H1 (cell line): Measurements from ENCODE around the gene RBM5.

Source experiments
- CTCF ChIP-seq, 3 experiments: IDR thresholded peaks; 1 replicate in 2 of 3; 2 replicates in 1 of 3; pipeline versions ENCODE4 v1.5.1 to v1.6.1; 2011; ENCODE audit warnings: low read length in 3 of 3, mild to moderate bottlenecking in 3 of 3, inconsistent platforms in 2 of 3, low read depth in 1 of 3, moderate library complexity in 1 of 3; ENCODE audit not compliant: insufficient read depth in 1 of 3; ENCODE audit errors: control extremely low read depth in 1 of 3
- EP300 ChIP-seq, 2 experiments: IDR thresholded peaks; 1 replicate in 1 of 2; 2 replicates in 1 of 2; pipeline ENCODE4 v1.6.1; 2011 to 2012; ENCODE audit warnings: low read depth in 2 of 2, low read length in 2 of 2, mild to moderate bottlenecking in 2 of 2, borderline replicate concordance in 1 of 2, inconsistent platforms in 1 of 2, moderate library complexity in 1 of 2
- EZH2 ChIP-seq: fragments of 200-600 bp; sonication (generic); IDR thresholded peaks from 2 replicates; pipeline ENCODE4 v1.7.1; 2012; ENCODE audit warnings: low read depth, mild to moderate bottlenecking, moderate library complexity, low read length, inconsistent platforms; ENCODE audit not compliant: severe bottlenecking
- GABPA ChIP-seq: IDR thresholded peaks from 2 replicates; pipeline ENCODE4 v1.6.1; 2011; ENCODE audit warnings: mild to moderate bottlenecking, low read length, moderate library complexity, borderline replicate concordance; ENCODE audit not compliant: insufficient read depth
- MAX ChIP-seq: IDR thresholded peaks from 2 replicates; pipeline ENCODE4 v1.6.1; 2012; ENCODE audit warnings: inconsistent platforms
- PHF8 ChIP-seq: fragments of 200-600 bp; sonication (generic); conservative IDR thresholded peaks from 2 replicates; pipeline ENCODE4 v1.7.1; 2012; ENCODE audit warnings: low read depth, mild to moderate bottlenecking, inconsistent platforms, low read length, moderate library complexity
- POLR2A ChIP-seq, 2 experiments: IDR thresholded peaks; 1 replicate in 1 of 2; 2 replicates in 1 of 2; pipeline ENCODE4 v1.6.1; 2011; ENCODE audit warnings: low read depth in 2 of 2, low read length in 2 of 2, mild to moderate bottlenecking in 2 of 2; ENCODE audit errors: control extremely low read depth in 1 of 2
- POLR2AphosphoS5 ChIP-seq: IDR thresholded peaks from 2 replicates; pipeline ENCODE4 v1.6.1; 2011; ENCODE audit warnings: low read depth, low read length
- SAP30 ChIP-seq: fragments of 300-600 bp; sonication (generic); IDR thresholded peaks from 2 replicates; pipeline ENCODE4 v1.7.1; 2012; ENCODE audit warnings: low read length, moderate library complexity, mild to moderate bottlenecking, inconsistent platforms; ENCODE audit not compliant: insufficient read depth, insufficient replicate concordance
- TAF1 ChIP-seq: IDR thresholded peaks from 2 replicates; pipeline ENCODE4 v1.6.1; 2011; ENCODE audit warnings: mild to moderate bottlenecking, low read depth, low read length
- YY1 ChIP-seq: IDR thresholded peaks from 2 replicates; pipeline ENCODE4 v1.6.1; 2011; ENCODE audit warnings: low read depth, mild to moderate bottlenecking, low read length

- TF ChIP-seq CTCF (IDR thresholded peaks at IDR 0.05; ENCODE audit: control extremely low read depth in 1 of 3, insufficient read depth in 1 of 3, low read depth in 1 of 3, low read length in 3 of 3): no peak
- no peak for TF ChIP-seq POLR2A (IDR thresholded peaks at IDR 0.05; ENCODE audit: control extremely low read depth in 1 of 2, low read depth in 2 of 2, low read length in 2 of 2)
- TF ChIP-seq PHF8: no peak
- TF ChIP-seq POLR2AphosphoS5: no peak
- no peak for TF ChIP-seq MAX
- TF ChIP-seq GABPA: no peak
- no peak for TF ChIP-seq TAF1
- no peak for TF ChIP-seq SAP30
- TF ChIP-seq EP300 (IDR thresholded peaks at IDR 0.05; ENCODE audit: borderline replicate concordance in 1 of 2, low read depth in 2 of 2, low read length in 2 of 2): no peak
- TF ChIP-seq YY1: no peak
- no peak for TF ChIP-seq EZH2
Measured at GRCh38 chr3:50118237-50118636, 29.5 kb downstream of the RBM5 start.
